ENCODE data around the gene AACS. TPM values are rescaled to one million over a fixed set of nuclear protein-coding genes. Genes with fewer than 3 reads are reported as not detected.

Gene AACS
- total RNA-seq, 2 donors from 2014 or later, result 23.2 to 24.6 TPM

GRCh38 chr12:125180144-125180543 is 114.9 kb downstream of the AACS start:
- no peak for ATAC-seq (replicated peaks)
- H3K27ac Mint-ChIP-seq, result no peak overlapping the region
- H3K36me3 Mint-ChIP-seq (ENCODE audit: low read depth), result no peaks in the 10 kb centered on the region
- no peak overlapping the region for H3K4me3 Mint-ChIP-seq
- H3K4me1 Mint-ChIP-seq, result no peaks in the 10 kb centered on the region
- H3K9me3 Mint-ChIP-seq, result peaks cover 2% of the 10 kb centered on the region
- peaks cover 49% of the 10 kb centered on the region for H3K27me3 Mint-ChIP-seq

GRCh38 chr12:125181107-125181506 is 115.9 kb downstream of the AACS start:
- H3K4me1 Mint-ChIP-seq, result no peaks in the 10 kb centered on the region
- H3K36me3 Mint-ChIP-seq (ENCODE audit: low read depth), result no peaks in the 10 kb centered on the region
- peaks cover 45% of the 10 kb centered on the region for H3K27me3 Mint-ChIP-seq
- H3K9me3 Mint-ChIP-seq, result no peaks in the 10 kb centered on the region
- no peak overlapping the region for H3K4me3 Mint-ChIP-seq
- ATAC-seq (replicated peaks), result no peak
- no peak overlapping the region for H3K27ac Mint-ChIP-seq

DNA sequence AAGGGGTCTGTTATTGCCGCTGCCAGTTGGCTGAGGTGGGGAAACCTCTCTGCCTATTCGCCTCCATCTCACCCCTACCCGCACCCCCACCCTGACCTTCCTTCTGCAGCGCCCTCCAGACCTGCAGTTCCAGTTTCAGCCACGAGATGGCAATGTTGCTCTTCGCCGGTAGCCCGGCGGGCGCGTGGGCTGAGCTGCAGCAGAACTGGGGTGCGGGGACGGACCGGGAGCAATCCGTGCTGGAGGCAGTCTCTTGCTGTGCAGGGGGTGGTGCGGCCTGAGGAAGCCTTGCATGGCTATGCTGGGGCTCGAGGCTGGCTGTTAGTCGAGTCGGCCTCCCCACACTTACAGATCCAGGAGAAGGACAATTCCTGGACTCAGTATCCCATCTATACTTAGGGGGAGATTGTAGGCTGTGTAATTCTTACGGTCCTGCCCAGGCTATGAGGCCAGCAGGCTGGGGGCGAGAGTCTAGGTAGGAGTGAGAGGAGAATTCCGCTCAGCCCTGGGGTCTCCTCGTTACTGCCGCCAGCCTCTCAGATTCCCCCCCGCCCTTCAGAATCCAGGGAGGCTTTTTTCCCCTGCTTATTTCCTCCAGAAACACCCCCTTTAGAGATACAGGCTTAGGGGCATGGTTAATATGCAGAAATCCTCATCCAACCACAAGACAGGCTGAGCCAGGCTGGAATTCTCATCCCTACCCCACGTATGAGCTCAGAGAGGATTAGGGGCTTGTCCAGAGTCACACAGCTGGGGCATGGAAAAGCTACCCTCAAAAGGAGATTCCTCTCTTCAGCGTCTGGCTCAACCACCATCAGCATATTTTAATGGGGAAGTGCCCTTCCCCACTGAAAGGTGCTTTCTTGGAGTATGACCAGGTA is 118.2 kb downstream of the AACS start:
- no peaks in the 10 kb centered on the region for H3K4me1 Mint-ChIP-seq
- no peak overlapping the region for H3K27ac Mint-ChIP-seq
- no peaks in the 10 kb centered on the region for H3K9me3 Mint-ChIP-seq
- ATAC-seq (replicated peaks), result peak; percentile 79
- no peaks in the 10 kb centered on the region for H3K36me3 Mint-ChIP-seq (ENCODE audit: low read depth)
- no peak overlapping the region for H3K4me3 Mint-ChIP-seq
- H3K27me3 Mint-ChIP-seq, result peaks cover 40% of the 10 kb centered on the region

DNA sequence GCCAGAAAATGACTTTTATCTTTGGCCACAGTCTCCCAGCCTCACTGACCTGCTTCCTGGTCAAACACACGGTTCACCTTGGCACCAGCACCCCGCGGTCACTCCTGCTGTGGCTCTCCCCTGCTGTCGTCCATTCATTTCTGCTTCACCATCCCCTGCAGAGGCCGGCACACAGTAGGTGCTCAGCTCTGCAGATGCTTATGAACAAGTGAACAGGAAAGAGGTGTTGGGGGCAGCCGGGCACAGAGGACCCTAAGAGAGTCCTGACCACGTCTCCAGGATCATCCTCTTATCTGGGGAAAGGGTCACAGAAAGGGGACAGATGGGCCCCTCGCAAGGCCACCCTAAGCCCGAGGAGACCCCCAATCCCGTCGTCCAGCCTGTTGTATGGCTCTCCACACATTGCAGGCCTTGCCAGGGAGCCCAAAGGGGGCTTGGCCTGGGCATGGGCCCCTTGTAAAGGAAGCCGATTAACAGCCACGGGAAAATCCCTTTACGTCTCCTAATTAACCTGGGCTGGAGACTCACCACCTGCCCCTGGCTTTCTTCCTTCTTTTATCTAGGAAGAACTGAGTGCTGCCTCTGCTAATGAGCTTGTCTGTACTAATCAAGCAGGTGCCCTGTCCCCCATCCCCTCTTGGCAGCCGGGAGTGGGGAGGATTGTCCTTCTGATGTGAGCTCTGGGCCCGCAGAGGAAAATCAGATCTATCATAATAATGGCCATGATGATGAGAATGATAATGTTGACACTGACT is 119.2 kb downstream of the AACS start:
- H3K27me3 Mint-ChIP-seq, result peaks cover 46% of the 10 kb centered on the region
- no peaks in the 10 kb centered on the region for H3K4me1 Mint-ChIP-seq
- H3K9me3 Mint-ChIP-seq, result no peaks in the 10 kb centered on the region
- no peak for ATAC-seq (replicated peaks)
- H3K36me3 Mint-ChIP-seq (ENCODE audit: low read depth), result no peaks in the 10 kb centered on the region
- no peak overlapping the region for H3K4me3 Mint-ChIP-seq
- no peak overlapping the region for H3K27ac Mint-ChIP-seq

GRCh38 chr12:125185311-125185739 is 120.1 kb downstream of the AACS start:
- H3K36me3 Mint-ChIP-seq (ENCODE audit: low read depth), result no peaks in the 10 kb centered on the region
- H3K27me3 Mint-ChIP-seq, result peaks cover 52% of the 10 kb centered on the region
- ATAC-seq (replicated peaks), result no peak
- H3K9me3 Mint-ChIP-seq, result no peaks in the 10 kb centered on the region
- H3K27ac Mint-ChIP-seq, result no peak overlapping the region
- no peaks in the 10 kb centered on the region for H3K4me1 Mint-ChIP-seq
- no peak overlapping the region for H3K4me3 Mint-ChIP-seq

DNA sequence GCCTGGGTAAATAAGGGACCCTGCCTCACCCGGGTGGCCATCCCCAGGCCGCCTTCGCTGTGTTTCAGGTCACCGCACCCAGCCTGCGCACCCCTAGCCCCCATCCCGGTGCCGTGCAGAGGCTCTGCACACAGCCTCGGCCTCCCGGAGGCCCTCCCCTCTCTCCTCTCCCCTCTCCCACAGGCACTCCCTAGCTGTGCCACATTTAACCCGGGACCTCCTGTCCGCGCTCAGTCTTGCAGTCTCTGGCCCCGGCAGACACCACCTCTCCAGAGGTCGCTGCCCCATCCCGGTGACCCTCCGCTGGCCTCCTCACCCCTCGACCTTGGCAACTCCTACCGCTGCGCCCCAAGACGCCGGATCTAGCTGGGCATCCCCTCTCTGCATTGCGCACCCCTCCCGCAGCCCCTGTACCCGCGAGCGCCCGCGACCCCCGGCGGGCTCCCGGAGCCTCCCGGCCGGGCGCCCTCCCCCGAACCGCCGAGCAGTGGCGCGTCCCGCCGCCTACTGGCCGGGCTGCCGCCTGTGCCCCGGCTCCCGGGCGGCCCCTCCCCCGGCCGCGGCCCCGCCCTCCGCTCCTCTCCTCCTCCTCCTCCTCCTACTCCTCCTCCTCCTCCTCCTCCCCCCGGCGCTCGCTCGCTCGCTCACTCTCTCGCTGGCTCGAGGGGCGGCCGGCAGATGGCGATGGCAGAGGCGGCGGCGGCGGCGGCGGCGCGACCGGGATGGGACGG is 120.7 kb downstream of the AACS start, which contains the start of gene TMEM132B:
Gene TMEM132B, plus strand, starts transcription at position 647 of the 731 bp plus-strand sequence.
- Mint-ChIP-seq H3K9me3 (no peaks in the 10 kb centered on the region), H3K4me1 (no peaks in the 10 kb centered on the region), H3K27me3 (peaks cover 54% of the 10 kb centered on the region), H3K27ac (no peak within 1 kb of the TSS), H3K4me3 (no peak within 1 kb of the TSS), H3K36me3 (ENCODE audit: low read depth) (no peaks in the 10 kb centered on the region)
- peak; percentile 58 for ATAC-seq (replicated peaks)

- Mint-ChIP-seq H3K4me1 (no peaks in the 10 kb centered on the region), H3K9me3 (no peaks in the 10 kb centered on the region), H3K4me3 (no peak overlapping the region), H3K27ac (no peak overlapping the region), H3K27me3 (peaks cover 54% of the 10 kb centered on the region), H3K36me3 (ENCODE audit: low read depth) (no peaks in the 10 kb centered on the region)
- no peak for ATAC-seq (replicated peaks)
Measured at GRCh38 chr12:125186471-125187147, 121.4 kb downstream of the AACS start.

DNA sequence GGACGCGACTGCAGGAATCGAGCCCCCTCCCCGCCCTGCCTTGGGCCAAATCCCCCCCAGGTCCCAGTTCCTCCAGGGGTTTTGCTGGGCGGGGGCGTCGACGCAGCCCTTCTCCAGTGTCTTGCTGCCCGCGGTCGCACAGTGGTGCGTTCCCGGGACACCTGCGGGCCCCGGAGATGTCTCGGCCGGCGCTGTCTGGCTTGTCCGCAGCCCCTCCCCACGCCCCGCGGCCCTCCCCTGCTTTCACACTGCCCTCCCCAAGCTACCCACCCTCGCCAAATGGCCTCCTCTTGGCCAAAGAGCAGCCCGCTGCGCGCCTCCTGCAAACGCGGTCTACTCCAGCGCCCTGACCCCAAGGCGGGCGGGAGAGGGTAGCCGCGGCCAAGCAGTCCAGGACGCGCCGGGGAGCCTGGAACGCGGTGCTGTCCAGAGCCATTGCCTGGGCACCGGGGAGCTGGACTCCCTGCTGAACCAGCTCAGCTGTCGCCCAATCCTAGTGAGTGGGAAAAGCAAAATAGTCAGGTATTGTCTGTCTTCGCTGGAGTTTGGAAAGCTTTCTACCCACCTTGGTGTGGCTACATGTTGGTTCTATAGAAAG is 122.0 kb downstream of the AACS start:
- no peak for ATAC-seq (replicated peaks)
- Mint-ChIP-seq H3K4me3 (peak overlapping the region; percentile 14), H3K27me3 (peaks cover 57% of the 10 kb centered on the region), H3K9me3 (no peaks in the 10 kb centered on the region), H3K4me1 (no peaks in the 10 kb centered on the region), H3K27ac (no peak overlapping the region), H3K36me3 (ENCODE audit: low read depth) (no peaks in the 10 kb centered on the region)

DNA sequence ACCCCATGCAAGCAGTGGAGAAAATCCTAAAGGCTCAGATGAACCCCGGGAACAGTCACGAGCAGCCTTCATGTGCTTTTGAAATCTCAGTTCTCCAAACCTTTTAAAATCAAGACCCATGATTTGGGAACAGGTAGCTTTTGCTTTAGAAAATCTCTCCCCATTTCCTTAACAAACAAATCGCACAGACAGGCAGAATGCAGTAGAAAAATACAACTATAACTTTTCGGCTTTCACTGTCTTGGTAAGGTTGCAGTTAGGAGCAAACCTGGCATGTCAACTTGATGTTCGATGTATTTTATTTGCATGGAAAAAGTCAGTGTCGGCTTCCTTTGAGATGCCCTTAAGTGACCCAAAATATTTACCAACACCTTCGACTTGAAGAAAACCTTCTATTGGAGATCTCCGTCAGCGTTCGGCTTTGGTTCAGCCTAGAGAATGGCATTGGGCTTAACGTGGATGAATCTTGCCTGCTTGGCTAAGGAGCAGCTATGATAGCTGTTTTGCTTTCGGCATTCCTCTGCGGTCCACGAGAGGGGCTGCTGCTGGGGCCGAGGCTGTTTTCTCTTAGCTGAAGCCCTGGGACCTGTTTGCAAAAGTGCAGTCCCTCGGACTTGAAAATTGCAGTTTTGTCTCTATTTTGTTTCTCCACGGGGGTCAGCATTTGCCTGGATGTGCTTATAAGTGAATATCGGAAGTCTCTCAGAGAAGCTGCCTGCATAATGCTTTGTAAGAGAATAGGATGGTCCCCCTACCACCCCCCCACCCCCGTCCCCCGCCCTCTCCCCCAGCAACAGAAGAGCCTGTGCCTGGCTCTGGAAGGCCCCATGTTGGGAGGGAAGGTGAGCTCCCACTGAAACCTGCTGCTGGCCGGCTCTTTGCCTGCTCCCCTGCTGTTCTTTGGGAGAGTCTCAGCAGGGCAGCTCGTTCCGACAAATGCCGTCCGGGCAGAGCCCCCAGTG is 122.8 kb downstream of the AACS start:
- Mint-ChIP-seq H3K27ac (no peak overlapping the region), H3K4me3 (peak overlapping the region; percentile 14), H3K27me3 (peaks cover 61% of the 10 kb centered on the region), H3K36me3 (ENCODE audit: low read depth) (no peaks in the 10 kb centered on the region), H3K9me3 (no peaks in the 10 kb centered on the region), H3K4me1 (no peaks in the 10 kb centered on the region)
- no peak for ATAC-seq (replicated peaks)

DNA sequence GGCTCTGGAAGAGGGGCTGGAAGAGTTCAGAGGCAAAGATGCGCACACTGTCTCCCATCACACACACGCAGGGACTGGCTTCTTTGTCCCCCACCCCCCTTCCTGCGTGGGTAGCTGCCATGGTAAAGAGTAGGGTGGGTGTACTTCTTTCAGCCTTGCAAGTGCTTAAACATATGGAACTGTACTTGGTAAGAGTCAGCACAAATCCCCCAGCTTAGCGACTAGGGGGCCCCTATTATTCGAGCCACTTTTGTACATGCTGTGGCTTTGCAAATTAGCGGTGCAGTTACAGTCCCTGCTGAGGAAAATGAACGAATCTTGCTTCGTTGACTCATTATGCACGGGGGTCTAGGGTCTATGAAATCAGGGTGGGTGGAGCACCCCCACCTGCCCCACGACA is 123.8 kb downstream of the AACS start:
- H3K4me1 Mint-ChIP-seq, result no peaks in the 10 kb centered on the region
- no peaks in the 10 kb centered on the region for H3K36me3 Mint-ChIP-seq (ENCODE audit: low read depth)
- H3K27ac Mint-ChIP-seq, result no peak overlapping the region
- H3K27me3 Mint-ChIP-seq, result peaks cover 62% of the 10 kb centered on the region
- H3K4me3 Mint-ChIP-seq, result no peak overlapping the region
- no peaks in the 10 kb centered on the region for H3K9me3 Mint-ChIP-seq
- no peak for ATAC-seq (replicated peaks)

GRCh38 chr12:125189502-125189901 is 124.3 kb downstream of the AACS start:
- no peaks in the 10 kb centered on the region for H3K36me3 Mint-ChIP-seq (ENCODE audit: low read depth)
- no peak overlapping the region for H3K4me3 Mint-ChIP-seq
- ATAC-seq (replicated peaks), result no peak
- H3K27ac Mint-ChIP-seq, result no peak overlapping the region
- peaks cover 61% of the 10 kb centered on the region for H3K27me3 Mint-ChIP-seq
- no peaks in the 10 kb centered on the region for H3K9me3 Mint-ChIP-seq
- H3K4me1 Mint-ChIP-seq, result no peaks in the 10 kb centered on the region

GRCh38 chr12:125191361-125192087 is 126.3 kb downstream of the AACS start:
- Mint-ChIP-seq H3K27ac (no peak overlapping the region), H3K36me3 (ENCODE audit: low read depth) (no peaks in the 10 kb centered on the region), H3K9me3 (no peaks in the 10 kb centered on the region), H3K4me1 (no peaks in the 10 kb centered on the region), H3K27me3 (peaks cover 68% of the 10 kb centered on the region), H3K4me3 (no peak overlapping the region)
- no peak for ATAC-seq (replicated peaks)
